NCI-H2196 (cell line): Measurements from ENCODE around the gene NAP1L3.

Source experiments
- DNase-seq: peaks from one replicate; lab custom pipeline; 2025; ENCODE audit not compliant: unreplicated experiment; lab: John Stamatoyannopoulos, UW

Gene NAP1L3, protein sequence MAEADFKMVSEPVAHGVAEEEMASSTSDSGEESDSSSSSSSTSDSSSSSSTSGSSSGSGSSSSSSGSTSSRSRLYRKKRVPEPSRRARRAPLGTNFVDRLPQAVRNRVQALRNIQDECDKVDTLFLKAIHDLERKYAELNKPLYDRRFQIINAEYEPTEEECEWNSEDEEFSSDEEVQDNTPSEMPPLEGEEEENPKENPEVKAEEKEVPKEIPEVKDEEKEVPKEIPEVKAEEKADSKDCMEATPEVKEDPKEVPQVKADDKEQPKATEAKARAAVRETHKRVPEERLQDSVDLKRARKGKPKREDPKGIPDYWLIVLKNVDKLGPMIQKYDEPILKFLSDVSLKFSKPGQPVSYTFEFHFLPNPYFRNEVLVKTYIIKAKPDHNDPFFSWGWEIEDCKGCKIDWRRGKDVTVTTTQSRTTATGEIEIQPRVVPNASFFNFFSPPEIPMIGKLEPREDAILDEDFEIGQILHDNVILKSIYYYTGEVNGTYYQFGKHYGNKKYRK

GRCh38 chrX:93673056-93673868 is at the start of gene NAP1L3:
TSS of gene NAP1L3 (minus strand) at chrX:93673578. CDS start at chrX:93673304, 274 bp downstream.
- DNase-seq = no peak

GRCh38 chrX:93711076-93711475 is 37.7 kb upstream of the NAP1L3 start:
- DNase-seq = no peak

GRCh38 chrX:93703701-93704100 is 30.3 kb upstream of the NAP1L3 start:
- no peak for DNase-seq

DNA sequence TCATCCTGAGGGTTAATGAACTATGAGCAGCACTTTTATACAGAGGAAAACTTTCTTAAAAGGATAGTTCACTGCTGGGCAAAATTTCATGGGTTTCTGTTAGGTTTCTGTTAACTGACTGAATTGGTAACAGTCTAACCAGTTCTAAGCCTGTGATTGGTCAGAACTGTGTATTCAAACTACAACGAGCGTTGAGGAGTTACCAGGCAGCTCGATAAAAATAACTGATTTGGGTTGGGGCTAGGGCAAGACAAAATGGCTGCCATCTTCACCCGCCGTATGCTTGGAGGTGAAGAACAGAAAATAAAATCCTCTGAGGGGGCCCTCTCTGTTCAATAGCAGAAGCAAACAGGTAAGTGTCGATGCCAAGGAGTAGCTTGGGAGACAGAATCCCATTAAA is 22.6 kb upstream of the NAP1L3 start:
- DNase-seq = no peak

DNA sequence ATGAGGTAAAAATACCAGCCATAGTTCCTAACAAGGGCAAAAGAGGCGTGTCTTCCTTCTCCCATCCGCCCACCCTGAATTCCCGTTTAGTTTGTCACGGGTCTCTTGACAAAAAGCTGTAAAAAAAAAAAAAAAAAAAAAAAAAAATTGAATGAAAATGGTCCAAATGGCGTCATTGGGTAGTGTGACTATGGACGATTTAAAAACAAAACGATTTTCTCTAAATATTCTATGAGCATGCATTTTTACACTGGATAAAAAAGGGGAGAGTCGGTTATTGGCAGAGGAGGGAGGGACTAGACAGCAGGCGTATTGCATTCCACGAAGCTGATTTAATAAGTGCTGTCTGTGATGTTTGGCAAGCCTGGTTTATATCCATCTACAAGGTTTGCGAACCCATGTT is 492 bp upstream of the NAP1L3 start, which contains the start of gene FAM133A:
Gene FAM133A (plus strand): TSS at position 338 of the 403 bp plus-strand sequence. CDS start 35,214 bp downstream, outside the sequence.
- DNase-seq = no peak

DNA sequence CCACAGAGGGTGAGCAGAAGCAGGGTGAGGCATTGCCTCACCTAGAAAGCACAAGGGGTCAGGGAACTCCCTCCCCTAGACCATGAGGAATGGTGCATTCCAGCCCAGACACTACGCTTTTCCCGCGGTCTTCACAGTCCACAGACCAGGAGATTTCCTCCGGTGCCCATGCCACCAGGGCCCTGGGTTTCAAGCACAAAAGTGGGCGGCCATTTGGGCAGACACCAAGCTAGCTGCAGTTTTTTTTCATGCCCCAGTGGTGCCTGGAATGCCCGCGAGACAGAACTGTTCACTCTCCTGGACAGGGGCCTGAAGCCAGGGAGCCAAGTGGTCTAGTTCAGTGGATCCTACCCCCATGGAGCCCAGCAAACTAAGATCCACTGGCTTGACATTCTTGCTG is 12.8 kb downstream of the NAP1L3 start:
- DNase-seq = no peak

GRCh38 chrX:93649381-93649780 is 24.0 kb downstream of the NAP1L3 start:
- no peak for DNase-seq

- DNase-seq = no peak
Observed at GRCh38 chrX:93637591-93637990, 35.8 kb downstream of the NAP1L3 start.
